Stimulated activated naive B cell treated with anti-CD40 and anti-IgM and Interleukin-4, amounts not matched to agents 10 μg/mL and 1 μg/mL and 100 μg/mL, for 72 hours (primary cell): Measurements from ENCODE around the gene CHN2.

ENCODE experiments used
- ATAC-seq, 2 donors: fragments of 150-1000 bp; cut with Tn5 transposase; replicated peaks; 2 replicates each; pipeline ENCODE4 v1.10.0; 2021; ENCODE audit warnings: moderate library complexity in 1 of 2
- DNase-seq: peaks from one replicate; pipeline ENCODE4 v3.0.0; 2021
- H3K27ac Mint-ChIP-seq: one replicate; pipeline ENCODE4 v1.8.0; 2022; ENCODE audit warnings: mild to moderate bottlenecking, mixed read lengths
- H3K27me3 Mint-ChIP-seq, 2 donors: one replicate each; pipeline ENCODE4 v1.8.0; 2022; ENCODE audit warnings: mixed read lengths in 2 of 2
- H3K36me3 Mint-ChIP-seq, 2 donors: one replicate each; pipeline ENCODE4 v1.8.0; 2022; ENCODE audit warnings: mixed read lengths in 2 of 2, mild to moderate bottlenecking in 1 of 2
- H3K4me1 Mint-ChIP-seq, 2 donors: one replicate each; pipeline ENCODE4 v1.8.0; 2022; ENCODE audit warnings: mixed read lengths in 2 of 2, mild to moderate bottlenecking in 1 of 2
- H3K4me3 Mint-ChIP-seq, 2 donors: one replicate each; pipeline ENCODE4 v1.8.0; 2022; ENCODE audit warnings: mild to moderate bottlenecking in 2 of 2, mixed read lengths in 2 of 2, moderate library complexity in 1 of 2
- H3K9me3 Mint-ChIP-seq, 2 donors: one replicate each; pipeline ENCODE4 v1.8.0; 2022; ENCODE audit warnings: mixed read lengths in 2 of 2, mild to moderate bottlenecking in 1 of 2

The CHN2 gene

DNA sequence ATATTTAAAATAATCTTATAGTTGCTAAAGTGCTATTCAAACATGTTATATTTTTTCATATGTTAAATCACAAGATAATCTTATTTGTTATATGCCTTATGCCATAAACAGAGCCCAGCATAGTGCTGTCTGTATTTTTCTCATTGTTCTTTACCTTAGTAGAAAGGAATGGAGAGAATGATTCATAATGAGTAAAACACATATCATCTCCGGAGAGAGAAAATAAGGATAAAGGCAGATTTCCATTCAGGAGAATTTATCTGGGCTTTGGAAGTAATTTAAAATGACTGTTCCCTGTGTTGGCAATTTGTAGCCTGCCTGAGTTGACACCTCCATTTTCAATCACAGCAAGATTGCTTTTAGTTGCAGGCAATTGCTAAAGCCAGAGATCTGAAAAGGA is 30.2 kb downstream of the CHN2 start:
- no peaks in the 10 kb centered on the region for H3K36me3 Mint-ChIP-seq
- H3K9me3 Mint-ChIP-seq: peaks cover 4 to 5% of the 10 kb centered on the region in 2 donors
- peaks cover 0 to 6% of the 10 kb centered on the region in 2 donors for H3K27me3 Mint-ChIP-seq
- ATAC-seq (no peak), DNase-seq (no peak)
- no peak overlapping the region for H3K27ac Mint-ChIP-seq
- no peak overlapping the region for H3K4me3 Mint-ChIP-seq
- no peaks in the 10 kb centered on the region for H3K4me1 Mint-ChIP-seq

DNA sequence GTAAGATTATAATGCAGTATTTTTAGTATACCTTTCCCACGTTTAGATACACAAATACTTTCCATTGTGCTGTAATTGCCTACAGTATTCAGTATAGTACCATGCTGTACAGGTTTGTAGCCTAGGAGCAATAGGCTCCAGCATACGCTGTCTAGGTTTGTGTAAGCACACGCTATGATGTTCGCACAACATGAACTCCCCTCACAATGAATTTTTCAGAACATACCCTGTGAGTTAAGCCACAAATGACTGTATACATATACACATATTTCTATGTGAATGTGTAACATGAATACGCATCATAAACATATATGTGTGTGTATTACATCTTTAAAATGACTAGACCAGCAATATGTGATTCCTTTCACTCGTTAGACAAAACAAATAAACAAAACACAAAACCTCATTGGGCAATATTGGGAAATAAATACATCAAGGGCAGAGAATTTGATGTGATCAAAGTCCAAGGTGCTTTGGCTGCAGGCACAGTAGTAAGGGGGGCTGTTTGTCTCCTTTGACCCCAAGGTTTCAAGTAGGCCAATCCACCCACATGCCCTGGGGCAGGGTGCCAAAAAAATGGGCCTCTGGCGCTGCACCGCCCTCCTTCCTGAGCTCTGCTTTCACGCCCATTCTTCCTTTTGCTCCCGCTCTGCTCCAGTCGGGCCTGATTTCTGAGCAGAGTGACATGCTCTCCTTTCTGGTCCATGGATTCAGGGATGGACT is 33.9 kb downstream of the CHN2 start:
- H3K36me3 Mint-ChIP-seq: no peaks in the 10 kb centered on the region
- H3K4me3 Mint-ChIP-seq: no peak overlapping the region
- DNase-seq: no peak
- H3K9me3 Mint-ChIP-seq: no peaks in the 10 kb centered on the region
- H3K27me3 Mint-ChIP-seq: peaks cover 6% of the 10 kb centered on the region in 2 donors
- no peak for ATAC-seq
- no peak overlapping the region for H3K27ac Mint-ChIP-seq
- H3K4me1 Mint-ChIP-seq: no peaks in the 10 kb centered on the region

DNA sequence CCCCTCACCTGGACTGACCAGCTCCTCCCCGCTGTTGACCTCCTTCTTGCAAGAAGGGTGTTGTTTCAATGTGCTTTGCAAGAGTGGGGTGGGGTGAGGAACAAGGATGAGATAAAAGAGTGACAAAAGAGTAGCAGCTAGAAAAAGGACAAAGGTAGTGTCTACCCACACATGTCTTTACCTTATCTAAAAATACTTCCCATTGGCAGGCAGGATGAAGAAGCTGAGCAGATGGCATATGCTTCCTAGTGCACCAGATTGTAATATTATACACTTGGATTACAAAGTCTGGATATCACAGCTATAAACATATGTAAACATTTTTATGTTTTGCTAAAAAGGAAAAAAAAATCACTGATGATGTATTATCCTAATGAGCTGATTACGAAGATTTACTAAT is 34.5 kb downstream of the CHN2 start:
- DNase-seq (no peak), ATAC-seq (no peak)
- Mint-ChIP-seq H3K27me3 (peaks cover 7% of the 10 kb centered on the region in 2 donors), H3K9me3 (no peaks in the 10 kb centered on the region), H3K36me3 (no peaks in the 10 kb centered on the region), H3K27ac (no peak overlapping the region), H3K4me3 (no peak overlapping the region), H3K4me1 (no peaks in the 10 kb centered on the region)

DNA sequence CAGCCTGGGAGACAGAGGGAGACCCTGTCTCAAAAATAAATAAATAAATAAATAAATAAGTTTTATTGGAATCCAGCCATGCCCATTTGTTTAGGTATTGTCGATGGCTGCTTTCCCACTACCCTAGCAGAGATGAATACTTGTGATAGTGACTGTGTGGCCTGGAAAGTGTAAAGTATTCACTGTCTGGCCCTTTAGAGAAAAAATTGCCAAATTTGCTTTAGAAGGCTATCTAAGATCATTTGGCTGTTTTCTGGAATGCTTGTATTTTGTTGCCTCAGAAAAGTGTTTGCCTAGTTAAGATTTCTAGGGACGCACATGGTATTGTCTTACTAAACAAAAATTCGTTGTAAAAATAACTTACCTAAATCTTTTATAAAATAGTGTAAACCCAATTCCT is 35.4 kb downstream of the CHN2 start:
- Mint-ChIP-seq H3K4me3 (no peak overlapping the region), H3K9me3 (no peaks in the 10 kb centered on the region), H3K27ac (no peak overlapping the region), H3K27me3 (peaks cover 7 to 10% of the 10 kb centered on the region in 2 donors), H3K36me3 (no peaks in the 10 kb centered on the region), H3K4me1 (no peaks in the 10 kb centered on the region)
- DNase-seq (no peak), ATAC-seq (no peak)

DNA sequence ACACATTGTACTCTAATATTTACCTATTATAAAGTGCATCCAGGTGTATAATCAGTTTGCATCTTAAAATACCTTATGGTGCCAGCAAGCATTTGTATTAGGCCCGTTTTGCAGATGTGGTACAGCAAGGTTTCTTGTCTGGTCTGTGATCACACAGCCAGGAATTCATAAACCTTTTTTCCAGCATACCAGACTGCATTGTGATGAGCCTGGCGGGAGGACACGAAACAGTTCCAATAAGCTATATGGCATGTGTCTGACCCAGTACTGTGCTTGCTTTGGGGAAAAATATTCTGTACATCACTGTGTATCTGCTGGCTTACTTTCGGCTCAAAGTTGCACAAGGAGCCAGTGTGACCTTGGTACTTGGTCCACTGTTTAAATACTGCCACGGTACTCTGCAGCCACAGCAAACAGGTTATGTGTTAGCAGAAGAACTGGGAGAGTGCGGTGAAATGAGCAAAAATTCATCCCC is 36.3 kb downstream of the CHN2 start:
- H3K9me3 Mint-ChIP-seq: no peaks in the 10 kb centered on the region
- no peak overlapping the region for H3K4me3 Mint-ChIP-seq
- no peak overlapping the region for H3K27ac Mint-ChIP-seq
- ATAC-seq: no peak
- no peaks in the 10 kb centered on the region for H3K4me1 Mint-ChIP-seq
- H3K36me3 Mint-ChIP-seq: no peaks in the 10 kb centered on the region
- no peak for DNase-seq
- H3K27me3 Mint-ChIP-seq: peaks cover 7 to 12% of the 10 kb centered on the region in 2 donors

DNA sequence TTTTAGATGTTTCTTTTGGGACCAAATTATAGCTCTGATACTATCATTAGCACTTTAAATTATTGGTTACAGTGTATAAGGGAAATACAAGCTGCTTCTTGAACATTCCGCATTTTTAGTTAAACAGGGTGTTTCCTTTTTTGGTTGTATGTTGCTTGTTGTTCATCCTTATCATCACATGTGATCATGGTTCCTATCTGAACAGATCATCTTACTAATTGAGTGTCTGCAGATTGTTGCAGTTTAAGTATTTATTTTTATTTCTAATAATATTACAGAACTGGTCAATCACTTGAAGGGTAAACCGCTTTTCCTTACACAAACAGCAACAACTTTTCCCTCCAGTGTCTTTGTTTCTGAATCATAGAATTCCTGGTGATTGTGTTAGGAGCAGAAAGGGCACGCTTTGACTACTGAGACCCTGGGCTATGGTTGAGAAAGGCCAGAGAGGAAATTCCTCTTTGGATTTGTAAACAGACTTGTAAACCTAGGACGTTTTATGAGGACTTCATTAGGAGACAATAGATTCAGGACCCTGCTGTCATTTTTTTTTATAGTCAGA is 37.2 kb downstream of the CHN2 start:
- no peak overlapping the region for H3K4me3 Mint-ChIP-seq
- ATAC-seq (no peak), DNase-seq (no peak)
- H3K36me3 Mint-ChIP-seq: no peaks in the 10 kb centered on the region
- H3K4me1 Mint-ChIP-seq: no peaks in the 10 kb centered on the region
- no peaks in the 10 kb centered on the region for H3K9me3 Mint-ChIP-seq
- no peak overlapping the region for H3K27ac Mint-ChIP-seq
- H3K27me3 Mint-ChIP-seq: peaks cover 7 to 12% of the 10 kb centered on the region in 2 donors

DNA sequence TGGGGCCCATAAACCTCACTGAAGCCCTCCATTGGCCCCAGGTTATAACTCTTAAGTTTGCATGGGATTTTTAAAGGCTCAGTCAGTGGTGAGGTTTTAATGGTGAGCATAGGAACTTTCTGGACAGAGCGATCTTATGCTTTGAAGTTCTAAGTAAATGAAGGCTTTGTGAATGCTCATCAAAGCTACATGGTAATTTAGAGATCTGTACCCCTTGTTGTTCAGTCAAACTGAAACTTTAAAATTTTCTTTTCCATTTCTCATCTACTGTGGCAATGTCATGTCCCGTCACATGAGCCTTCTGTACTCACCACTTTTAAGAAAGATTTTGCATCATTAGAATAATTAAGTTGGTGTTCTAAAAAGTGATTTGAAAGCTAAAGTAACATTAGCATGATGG is 39.9 kb downstream of the CHN2 start:
- H3K9me3 Mint-ChIP-seq: no peaks in the 10 kb centered on the region
- H3K27me3 Mint-ChIP-seq: peaks cover 15 to 17% of the 10 kb centered on the region in 2 donors
- no peak overlapping the region for H3K27ac Mint-ChIP-seq
- peak; percentile 44 to 61 for ATAC-seq
- H3K36me3 Mint-ChIP-seq: no peaks in the 10 kb centered on the region
- DNase-seq: no peak
- no peaks in the 10 kb centered on the region for H3K4me1 Mint-ChIP-seq
- H3K4me3 Mint-ChIP-seq: no peak overlapping the region

DNA sequence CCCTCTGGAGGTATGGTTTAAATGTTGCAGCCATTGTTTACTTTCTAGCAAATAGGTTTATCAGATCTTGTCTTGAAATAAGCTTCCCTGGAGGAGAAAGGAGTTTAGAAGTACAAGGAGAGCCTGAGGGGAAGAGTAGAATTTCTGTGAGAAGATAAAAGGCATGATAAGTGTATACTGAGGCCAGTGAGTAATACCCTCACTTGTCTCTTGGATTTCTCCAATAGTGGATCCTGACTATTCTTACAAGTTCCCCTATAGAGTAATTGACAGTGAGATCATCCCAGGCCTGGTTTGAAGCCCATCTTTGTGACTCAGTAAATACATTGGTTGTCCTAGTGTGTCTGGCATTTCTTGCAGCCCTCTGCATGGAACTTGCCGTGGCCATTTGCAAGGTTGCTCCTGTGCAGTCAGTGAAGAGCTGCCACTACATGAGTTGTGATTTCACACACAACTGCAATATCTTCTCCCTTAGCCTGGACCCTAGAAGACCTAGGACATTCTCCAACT is 41.6 kb downstream of the CHN2 start:
- DNase-seq: no peak
- no peak for ATAC-seq
- Mint-ChIP-seq H3K27ac (no peak overlapping the region), H3K27me3 (peaks cover 17 to 21% of the 10 kb centered on the region in 2 donors), H3K4me1 (peaks cover 0 to 5% of the 10 kb centered on the region in 2 donors), H3K4me3 (no peak overlapping the region), H3K36me3 (no peaks in the 10 kb centered on the region), H3K9me3 (no peaks in the 10 kb centered on the region)

DNA sequence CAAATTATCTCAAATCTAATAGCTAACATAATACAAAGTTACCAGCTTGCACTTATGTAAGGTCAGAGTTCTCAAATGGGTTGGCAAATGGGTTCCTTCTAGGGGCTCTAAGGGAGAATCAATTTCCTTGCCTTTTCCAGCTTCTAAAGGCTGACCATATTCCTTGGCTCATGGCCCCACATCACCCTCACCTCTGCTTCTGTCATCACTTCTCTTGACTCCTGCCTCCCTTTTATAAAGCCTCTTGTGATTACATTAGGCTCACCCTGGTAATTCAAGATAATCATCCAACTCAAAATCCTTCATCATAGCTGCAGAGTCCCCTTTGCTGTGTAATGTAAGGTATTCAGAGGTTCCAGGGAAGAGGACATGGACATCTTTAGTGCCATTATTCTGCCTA is 42.1 kb downstream of the CHN2 start:
- no peak for DNase-seq
- ATAC-seq: no peak
- peaks cover 0 to 5% of the 10 kb centered on the region in 2 donors for H3K4me1 Mint-ChIP-seq
- H3K9me3 Mint-ChIP-seq: no peaks in the 10 kb centered on the region
- H3K4me3 Mint-ChIP-seq: no peak overlapping the region
- H3K27ac Mint-ChIP-seq: no peak overlapping the region
- peaks cover 17 to 21% of the 10 kb centered on the region in 2 donors for H3K27me3 Mint-ChIP-seq
- H3K36me3 Mint-ChIP-seq: no peaks in the 10 kb centered on the region

DNA sequence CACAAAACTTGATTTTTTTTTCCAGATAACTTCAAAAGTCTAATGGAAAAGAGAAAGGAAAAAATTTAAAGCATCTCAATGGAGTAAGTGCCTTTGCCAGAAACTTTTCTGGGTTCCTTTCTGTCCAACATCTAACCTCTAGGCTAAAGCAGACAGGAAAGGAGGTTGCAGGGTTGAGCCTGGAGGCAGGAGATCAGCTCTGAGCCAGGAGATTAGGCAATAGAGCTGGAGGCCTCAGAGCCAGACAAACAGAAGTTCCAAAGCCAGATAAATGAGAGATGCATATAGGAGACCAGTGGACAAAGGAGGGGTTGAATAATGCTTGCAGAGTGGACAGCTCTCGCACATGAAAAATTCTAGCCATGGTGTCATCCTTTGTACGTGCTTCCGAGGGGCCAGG is 42.9 kb downstream of the CHN2 start:
- Mint-ChIP-seq H3K27ac (no peak overlapping the region), H3K9me3 (no peaks in the 10 kb centered on the region), H3K36me3 (no peaks in the 10 kb centered on the region), H3K4me3 (no peak overlapping the region), H3K27me3 (peaks cover 17 to 21% of the 10 kb centered on the region in 2 donors), H3K4me1 (peaks cover 0 to 5% of the 10 kb centered on the region in 2 donors)
- ATAC-seq: no peak
- DNase-seq: no peak

DNA sequence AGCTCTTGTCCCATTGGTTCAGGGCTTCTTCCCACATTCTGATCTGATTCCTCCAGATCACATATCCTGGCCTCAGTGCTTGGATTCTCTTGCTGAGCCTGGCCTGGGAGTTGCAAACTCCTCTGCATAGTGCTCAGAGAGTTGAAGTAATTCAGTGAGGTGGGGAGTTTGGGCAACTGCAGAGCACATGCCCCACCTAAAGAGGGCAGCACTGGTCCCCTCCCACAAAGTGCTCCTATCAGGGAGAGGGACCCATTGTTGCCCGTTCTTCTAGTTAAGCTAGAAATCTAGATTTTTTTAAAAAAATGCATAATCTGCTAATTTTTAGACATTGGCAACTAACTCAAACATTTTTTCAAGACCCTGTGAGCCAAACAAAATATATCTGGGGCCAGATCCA is 45.1 kb downstream of the CHN2 start:
- ATAC-seq (no peak), DNase-seq (no peak)
- Mint-ChIP-seq H3K36me3 (no peaks in the 10 kb centered on the region), H3K27ac (no peak overlapping the region), H3K9me3 (no peaks in the 10 kb centered on the region), H3K27me3 (peaks cover 9 to 14% of the 10 kb centered on the region in 2 donors), H3K4me3 (no peak overlapping the region), H3K4me1 (peaks cover 11 to 16% of the 10 kb centered on the region in 2 donors)

DNA sequence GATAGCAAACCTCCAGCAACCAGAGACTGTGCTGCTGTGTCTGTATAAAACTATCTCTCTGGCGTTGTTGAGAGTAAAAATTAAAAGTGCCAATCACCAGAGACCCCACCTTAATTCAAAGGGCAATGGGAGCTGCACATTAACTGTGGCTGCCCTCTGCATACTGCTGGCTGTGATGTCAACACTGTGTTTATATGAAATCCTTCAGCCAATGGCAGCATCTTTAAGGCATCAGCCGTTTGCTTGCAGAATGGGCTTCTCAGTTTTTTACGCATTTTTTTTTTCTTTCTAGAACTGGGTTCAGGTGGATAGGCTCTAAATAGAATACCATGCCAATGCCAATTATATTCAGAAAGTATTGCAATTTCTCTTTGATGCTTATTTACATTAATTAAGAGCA is 47.7 kb downstream of the CHN2 start:
- H3K36me3 Mint-ChIP-seq: no peaks in the 10 kb centered on the region
- no peak overlapping the region for H3K27ac Mint-ChIP-seq
- no peak for DNase-seq
- ATAC-seq: no peak
- no peaks in the 10 kb centered on the region for H3K9me3 Mint-ChIP-seq
- peaks cover 8 to 14% of the 10 kb centered on the region in 2 donors for H3K27me3 Mint-ChIP-seq
- no peak overlapping the region for H3K4me3 Mint-ChIP-seq
- H3K4me1 Mint-ChIP-seq: peaks cover 16 to 21% of the 10 kb centered on the region in 2 donors

DNA sequence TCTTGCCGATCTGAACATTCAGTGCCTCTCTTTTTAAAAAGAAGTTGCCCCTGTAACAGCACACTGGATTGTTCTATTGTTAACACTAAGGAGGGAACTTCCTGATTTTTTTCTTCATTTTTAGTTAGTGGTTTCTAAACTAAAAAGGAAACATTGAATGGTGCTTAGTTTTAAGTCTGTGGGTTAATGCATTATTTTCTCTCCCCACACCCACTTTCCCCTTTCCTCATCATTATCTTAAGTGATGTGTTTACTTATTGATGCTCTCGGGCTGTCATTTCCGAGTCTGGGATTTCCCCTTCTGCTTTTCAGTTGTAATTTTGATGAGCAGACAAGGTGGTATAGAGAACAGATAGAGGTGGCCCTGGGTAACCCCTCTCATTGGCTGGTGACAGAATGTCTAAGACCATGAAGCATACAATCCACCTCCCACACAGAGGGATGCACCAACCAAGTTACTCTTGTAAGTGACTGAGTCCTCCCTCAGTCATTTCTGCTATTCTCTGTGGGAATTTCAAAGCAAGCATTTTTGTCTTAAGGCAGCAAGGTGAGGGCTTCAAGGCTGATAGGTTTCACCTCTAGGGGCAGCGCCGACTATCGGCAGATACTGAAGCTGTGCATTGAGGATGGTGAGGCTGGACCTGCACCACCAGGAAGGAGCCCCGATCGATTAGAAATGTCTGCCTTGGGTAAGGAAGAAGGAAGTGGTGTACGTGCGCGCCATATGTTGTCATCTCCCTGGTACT is 49.5 kb downstream of the CHN2 start:
- Mint-ChIP-seq H3K9me3 (no peaks in the 10 kb centered on the region), H3K27ac (peak overlapping the region; percentile 6), H3K36me3 (no peaks in the 10 kb centered on the region), H3K4me1 (peaks cover 23 to 35% of the 10 kb centered on the region in 2 donors), H3K27me3 (peaks cover 4 to 7% of the 10 kb centered on the region in 2 donors), H3K4me3 (peak overlapping the region in 1 of 2 donors; percentile 11)
- DNase-seq: peak; percentile 67
- ATAC-seq: peak; percentile 98 to 99

DNA sequence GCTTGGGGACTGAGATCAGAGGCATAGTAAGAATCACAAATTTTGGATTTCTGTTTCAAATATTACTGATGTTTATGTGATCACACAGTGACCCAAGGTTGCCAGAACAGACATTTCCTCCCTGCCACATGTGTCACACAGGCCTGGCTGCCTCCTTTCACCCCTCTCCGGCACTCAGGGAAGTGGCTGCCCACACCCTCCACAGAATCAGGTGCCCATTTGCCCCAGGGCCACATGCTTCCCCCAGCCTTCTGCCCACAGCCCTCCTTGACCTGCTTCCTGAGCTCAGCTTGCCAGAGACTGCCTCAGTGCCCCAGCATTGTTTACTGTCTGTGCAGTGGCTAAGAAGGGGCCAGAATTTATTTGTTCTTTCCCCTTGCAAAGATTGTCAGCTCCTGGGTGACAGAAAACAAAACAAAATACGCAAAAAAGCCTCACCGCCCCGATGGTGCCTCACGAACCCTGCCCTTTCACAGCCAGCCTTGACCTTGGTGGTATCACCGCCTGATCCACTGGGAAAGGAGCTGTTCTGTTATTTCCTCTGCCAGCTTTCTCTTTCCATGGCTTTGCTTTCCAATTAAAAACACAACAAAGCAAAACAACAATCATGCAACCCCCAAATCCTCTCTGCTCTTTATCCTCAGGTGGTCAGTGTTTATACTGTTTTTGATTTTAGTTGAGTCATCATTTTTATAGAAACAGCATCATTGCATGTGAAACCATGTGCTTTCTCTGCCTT is 52.8 kb downstream of the CHN2 start:
- Mint-ChIP-seq H3K27me3 (peaks cover 0 to 4% of the 10 kb centered on the region in 2 donors), H3K27ac (no peak overlapping the region), H3K36me3 (no peaks in the 10 kb centered on the region), H3K4me1 (peaks cover 23 to 33% of the 10 kb centered on the region in 2 donors), H3K9me3 (no peaks in the 10 kb centered on the region), H3K4me3 (no peak overlapping the region)
- ATAC-seq (no peak), DNase-seq (no peak)
